DOHH2 (cell line): Measurements from ENCODE around the gene TRIM10.
"Not testable (repeated sequence)": the region's sequence is repeated elsewhere in the genome, so short reads cannot be mapped to it uniquely, and the experiment has no call there.

Experiments
- H3F3A ChIP-seq: fragments of 200-600 bp; sonication (generic), shearing (Covaris generic); 2 replicates; pipeline ENCODE4 v1.6.0; 2016; ENCODE audit warnings: antibody characterized with exemption, mild to moderate bottlenecking; ENCODE audit not compliant: control insufficient read depth, insufficient read depth
- H3K27ac ChIP-seq: fragments of 200-600 bp; sonication (generic); 2 replicates; pipeline ENCODE4 v1.5.1; 2014; ENCODE audit warnings: low read depth, mild to moderate bottlenecking, low read length, moderate library complexity
- H3K27me3 ChIP-seq: fragments of 200-600 bp; sonication (generic); 2 replicates; pipeline ENCODE4 v1.6.1; 2014; ENCODE audit warnings: mild to moderate bottlenecking, low read length, mixed read lengths; ENCODE audit not compliant: control insufficient read depth
- H3K36me3 ChIP-seq: fragments of 200-600 bp; sonication (generic); 2 replicates; pipeline ENCODE4 v1.6.1; 2014; ENCODE audit warnings: mild to moderate bottlenecking, low read length, moderate library complexity, mixed read lengths; ENCODE audit not compliant: control insufficient read depth
- H3K4me1 ChIP-seq: fragments of 200-600 bp; sonication (generic); 2 replicates; pipeline ENCODE4 v1.6.1; 2014; ENCODE audit warnings: mild to moderate bottlenecking, low read length, mixed read lengths; ENCODE audit not compliant: control insufficient read depth
- H3K4me2 ChIP-seq: fragments of 200-600 bp; sonication (generic); 2 replicates; pipeline ENCODE4 v1.6.0; 2014; ENCODE audit warnings: mild to moderate bottlenecking, low read length, moderate library complexity
- H3K4me3 ChIP-seq: fragments of 200-600 bp; sonication (generic); 2 replicates; pipeline ENCODE4 v1.5.1; 2014; ENCODE audit warnings: mild to moderate bottlenecking, low read length, mixed read lengths
- H3K79me2 ChIP-seq: fragments of 200-600 bp; sonication (generic); 2 replicates; pipeline ENCODE4 v1.6.1; 2014; ENCODE audit warnings: mild to moderate bottlenecking, low read length, mixed read lengths; ENCODE audit not compliant: control insufficient read depth
- H3K9me2 ChIP-seq: fragments of 200-600 bp; sonication (generic); replicated peaks from 2 replicates; pipeline ENCODE4 v1.6.1; 2014; ENCODE audit warnings: mild to moderate bottlenecking, low read length, mixed read lengths; ENCODE audit not compliant: control insufficient read depth
- H3K9me3 ChIP-seq: fragments of 200-600 bp; sonication (generic); 2 replicates; pipeline ENCODE4 v1.6.1; 2014; ENCODE audit warnings: antibody characterized with exemption, low read length, mixed read lengths; ENCODE audit not compliant: control insufficient read depth, insufficient read depth
- H4K20me1 ChIP-seq: fragments of 200-600 bp; sonication (generic); 2 replicates; pipeline ENCODE4 v1.6.0; 2014; ENCODE audit warnings: low read depth, mild to moderate bottlenecking, antibody characterized with exemption, low read length, moderate library complexity; ENCODE audit not compliant: control insufficient read depth, insufficient read depth
- CTCF ChIP-seq: fragments of 200-600 bp; sonication (generic); IDR thresholded peaks from one replicate; pipeline ENCODE4 v1.5.1; 2014; ENCODE audit warnings: antibody characterized with exemption, mild to moderate bottlenecking, low read depth, low read length; ENCODE audit not compliant: poor library complexity, severe bottlenecking
- EZH2phosphoT487 ChIP-seq: fragments of 200-600 bp; sonication (generic); IDR thresholded peaks from 2 replicates; pipeline ENCODE4 v1.6.1; 2017; ENCODE audit warnings: borderline replicate concordance, mild to moderate bottlenecking, antibody characterized with exemption, low read length, moderate library complexity, mixed read lengths

Gene TRIM10

GRCh38 chr6:30122515-30122914 is 38.5 kb downstream of the TRIM10 start:
- H4K20me1 ChIP-seq = no peaks in the 10 kb centered on the region
- TF ChIP-seq EZH2phosphoT487 = no peak
- no peak for TF ChIP-seq CTCF
- H3K27ac ChIP-seq = no peak overlapping the region
- no peaks in the 10 kb centered on the region for H3K36me3 ChIP-seq
- H3K79me2 ChIP-seq = no peaks in the 10 kb centered on the region
- no peaks in the 10 kb centered on the region for H3K9me3 ChIP-seq
- peaks cover 19% of the 10 kb centered on the region for H3K27me3 ChIP-seq
- no peak overlapping the region for H3K4me2 ChIP-seq
- H3K4me3 ChIP-seq = no peak overlapping the region
- no peaks in the 10 kb centered on the region for H3F3A ChIP-seq
- H3K9me2 ChIP-seq = no peaks in the 10 kb centered on the region
- no peaks in the 10 kb centered on the region for H3K4me1 ChIP-seq

GRCh38 chr6:30121446-30122366 is 39.3 kb downstream of the TRIM10 start:
- peaks cover 14% of the 10 kb centered on the region for H3K27me3 ChIP-seq
- H3K36me3 ChIP-seq = no peaks in the 10 kb centered on the region
- H4K20me1 ChIP-seq = no peaks in the 10 kb centered on the region
- no peaks in the 10 kb centered on the region for H3K79me2 ChIP-seq
- H3K4me3 ChIP-seq = no peak overlapping the region
- no peaks in the 10 kb centered on the region for H3K9me3 ChIP-seq
- no peak overlapping the region for H3K27ac ChIP-seq
- no peaks in the 10 kb centered on the region for H3K4me1 ChIP-seq
- H3K4me2 ChIP-seq = no peak overlapping the region
- H3F3A ChIP-seq = no peaks in the 10 kb centered on the region
- TF ChIP-seq CTCF (no peak), EZH2phosphoT487 (no peak)
- no peaks in the 10 kb centered on the region for H3K9me2 ChIP-seq

GRCh38 chr6:30118691-30119090 is 42.3 kb downstream of the TRIM10 start:
- H3K9me3 ChIP-seq, H3K4me2 ChIP-seq, H3K4me3 ChIP-seq, H3K27ac ChIP-seq, H3K79me2 ChIP-seq, H3F3A ChIP-seq, H3K36me3 ChIP-seq, H3K9me2 ChIP-seq, H3K4me1 ChIP-seq, H4K20me1 ChIP-seq: not testable (repeated sequence)
- H3K27me3 ChIP-seq = peaks cover 21% of the 10 kb centered on the region

- Histone ChIP-seq H3K4me1 (no peaks in the 10 kb centered on the region), H3F3A (no peaks in the 10 kb centered on the region), H3K9me3 (no peaks in the 10 kb centered on the region), H3K79me2 (no peaks in the 10 kb centered on the region), H3K27ac (no peak overlapping the region), H3K27me3 (peaks cover 34% of the 10 kb centered on the region), H4K20me1 (no peaks in the 10 kb centered on the region), H3K4me2 (no peak overlapping the region), H3K4me3 (no peak overlapping the region), H3K9me2 (no peaks in the 10 kb centered on the region), H3K36me3 (no peaks in the 10 kb centered on the region)
- TF ChIP-seq CTCF (no peak), EZH2phosphoT487 (no peak)
Measured at GRCh38 chr6:30116724-30117123, 44.3 kb downstream of the TRIM10 start.
